A549 (cell line): ENCODE data around the gene CFAP46.

Experiments
- EP300 ChIP-seq, 2 experiments: fragments of >200 bp; sonication (Bioruptor Twin); formaldehyde crosslinking; IDR thresholded peaks; 2 replicates in 1 of 2; 3 replicates in 1 of 2; pipeline ENCODE4 v1.6.1; 2016 to 2017
- ESRRA ChIP-seq: fragments of 150-350 bp; IDR thresholded peaks from 2 replicates; pipeline ENCODE4 v1.6.1; 2014; ENCODE audit warnings: mild to moderate bottlenecking, low read length, borderline replicate concordance
- HDAC2 ChIP-seq: fragments of 200-600 bp; sonication (generic); IDR thresholded peaks from 2 replicates; pipeline ENCODE4 v1.6.1; 2016
- NFE2L2 ChIP-seq: fragments of 150-350 bp; conservative IDR thresholded peaks from 2 replicates; pipeline ENCODE4 v1.6.1; 2014; ENCODE audit warnings: low read length
- SMC3 ChIP-seq: fragments of >200 bp; sonication (Bioruptor Twin); formaldehyde crosslinking; IDR thresholded peaks from 3 replicates; pipeline ENCODE4 v1.6.1; 2018; ENCODE audit warnings: inconsistent platforms
- TP53 ChIP-seq: fragments of 250-450 bp; sonication (Bioruptor Pico); IDR thresholded peaks from 2 replicates; pipeline ENCODE4 v1.5.0; 2021; ENCODE audit warnings: mild to moderate bottlenecking, moderate library complexity
- TF ChIP-seq, protein P1 (sequence below): fragments of >200 bp; sonication (Bioruptor Twin); formaldehyde crosslinking; IDR thresholded peaks from 3 replicates; pipeline ENCODE4 v1.5.1; 2016
- TF ChIP-seq, protein P2 (sequence below): IDR thresholded peaks from 2 replicates; pipeline ENCODE4 v1.6.1; 2012
- TF ChIP-seq, protein P3 (sequence below): fragments of 200-600 bp; sonication (generic); IDR thresholded peaks from 2 replicates; pipeline ENCODE4 v1.6.1; 2016; ENCODE audit warnings: antibody characterized with exemption, mild to moderate bottlenecking, moderate library complexity
- TF ChIP-seq, protein P4 (sequence below): fragments of >200 bp; sonication (Bioruptor Twin); formaldehyde crosslinking; IDR thresholded peaks from 2 replicates; pipeline ENCODE4 v1.6.1; 2016

DNA sequence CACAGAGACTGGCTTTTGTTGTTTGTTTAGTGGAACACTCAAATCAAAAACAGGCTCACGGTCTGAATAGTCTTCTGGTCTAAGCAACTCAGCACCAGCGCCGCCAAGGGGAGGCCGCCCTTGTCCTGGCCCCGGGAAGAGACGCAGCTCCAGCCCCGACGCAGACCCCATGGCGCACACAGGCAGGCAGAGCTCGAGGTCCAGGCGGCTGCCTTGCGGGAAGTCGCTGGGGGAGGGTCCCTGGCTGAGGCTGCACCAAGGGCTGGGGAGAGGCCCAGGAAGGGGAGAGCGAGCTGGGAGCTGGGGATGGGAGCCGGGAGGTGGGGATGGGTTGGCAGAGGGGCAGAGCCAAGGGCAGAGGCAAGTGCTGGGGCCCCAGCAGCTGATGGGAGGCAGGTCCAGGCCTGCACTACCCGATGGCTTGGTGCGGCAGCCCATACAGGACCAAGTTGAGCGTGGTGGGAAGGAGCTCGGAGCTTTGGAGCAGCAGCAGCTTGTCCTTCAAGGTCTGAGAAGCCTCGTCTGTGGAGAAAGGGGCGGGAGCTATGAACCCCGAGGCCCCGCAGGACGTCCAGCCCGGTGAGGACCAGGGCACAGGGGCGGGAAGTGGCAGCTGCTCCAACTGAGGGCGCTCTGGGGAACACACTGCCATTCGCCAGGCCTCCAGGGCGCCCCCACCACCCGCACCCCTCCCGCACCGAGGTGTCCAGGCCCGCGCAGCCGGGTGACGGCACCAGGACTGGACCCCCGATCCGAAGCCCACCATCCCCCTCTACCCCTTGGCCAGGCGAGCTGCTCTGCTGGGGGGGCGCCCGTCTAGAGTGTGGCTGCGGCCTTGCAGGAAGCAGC lies 133.8 kb downstream of the CFAP46 start:
- TF ChIP-seq, protein P1, sequence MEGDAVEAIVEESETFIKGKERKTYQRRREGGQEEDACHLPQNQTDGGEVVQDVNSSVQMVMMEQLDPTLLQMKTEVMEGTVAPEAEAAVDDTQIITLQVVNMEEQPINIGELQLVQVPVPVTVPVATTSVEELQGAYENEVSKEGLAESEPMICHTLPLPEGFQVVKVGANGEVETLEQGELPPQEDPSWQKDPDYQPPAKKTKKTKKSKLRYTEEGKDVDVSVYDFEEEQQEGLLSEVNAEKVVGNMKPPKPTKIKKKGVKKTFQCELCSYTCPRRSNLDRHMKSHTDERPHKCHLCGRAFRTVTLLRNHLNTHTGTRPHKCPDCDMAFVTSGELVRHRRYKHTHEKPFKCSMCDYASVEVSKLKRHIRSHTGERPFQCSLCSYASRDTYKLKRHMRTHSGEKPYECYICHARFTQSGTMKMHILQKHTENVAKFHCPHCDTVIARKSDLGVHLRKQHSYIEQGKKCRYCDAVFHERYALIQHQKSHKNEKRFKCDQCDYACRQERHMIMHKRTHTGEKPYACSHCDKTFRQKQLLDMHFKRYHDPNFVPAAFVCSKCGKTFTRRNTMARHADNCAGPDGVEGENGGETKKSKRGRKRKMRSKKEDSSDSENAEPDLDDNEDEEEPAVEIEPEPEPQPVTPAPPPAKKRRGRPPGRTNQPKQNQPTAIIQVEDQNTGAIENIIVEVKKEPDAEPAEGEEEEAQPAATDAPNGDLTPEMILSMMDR: no peak
- TF ChIP-seq EP300 (IDR thresholded peaks at IDR 0.05) (no peak), SMC3 (no peak), TP53 (CRISPR knock-in tag) (no peak), NFE2L2 (no peak), ESRRA (no peak), HDAC2 (no peak)
- TF ChIP-seq, protein P2, sequence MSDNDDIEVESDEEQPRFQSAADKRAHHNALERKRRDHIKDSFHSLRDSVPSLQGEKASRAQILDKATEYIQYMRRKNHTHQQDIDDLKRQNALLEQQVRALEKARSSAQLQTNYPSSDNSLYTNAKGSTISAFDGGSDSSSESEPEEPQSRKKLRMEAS: no peak
- TF ChIP-seq, protein P3, sequence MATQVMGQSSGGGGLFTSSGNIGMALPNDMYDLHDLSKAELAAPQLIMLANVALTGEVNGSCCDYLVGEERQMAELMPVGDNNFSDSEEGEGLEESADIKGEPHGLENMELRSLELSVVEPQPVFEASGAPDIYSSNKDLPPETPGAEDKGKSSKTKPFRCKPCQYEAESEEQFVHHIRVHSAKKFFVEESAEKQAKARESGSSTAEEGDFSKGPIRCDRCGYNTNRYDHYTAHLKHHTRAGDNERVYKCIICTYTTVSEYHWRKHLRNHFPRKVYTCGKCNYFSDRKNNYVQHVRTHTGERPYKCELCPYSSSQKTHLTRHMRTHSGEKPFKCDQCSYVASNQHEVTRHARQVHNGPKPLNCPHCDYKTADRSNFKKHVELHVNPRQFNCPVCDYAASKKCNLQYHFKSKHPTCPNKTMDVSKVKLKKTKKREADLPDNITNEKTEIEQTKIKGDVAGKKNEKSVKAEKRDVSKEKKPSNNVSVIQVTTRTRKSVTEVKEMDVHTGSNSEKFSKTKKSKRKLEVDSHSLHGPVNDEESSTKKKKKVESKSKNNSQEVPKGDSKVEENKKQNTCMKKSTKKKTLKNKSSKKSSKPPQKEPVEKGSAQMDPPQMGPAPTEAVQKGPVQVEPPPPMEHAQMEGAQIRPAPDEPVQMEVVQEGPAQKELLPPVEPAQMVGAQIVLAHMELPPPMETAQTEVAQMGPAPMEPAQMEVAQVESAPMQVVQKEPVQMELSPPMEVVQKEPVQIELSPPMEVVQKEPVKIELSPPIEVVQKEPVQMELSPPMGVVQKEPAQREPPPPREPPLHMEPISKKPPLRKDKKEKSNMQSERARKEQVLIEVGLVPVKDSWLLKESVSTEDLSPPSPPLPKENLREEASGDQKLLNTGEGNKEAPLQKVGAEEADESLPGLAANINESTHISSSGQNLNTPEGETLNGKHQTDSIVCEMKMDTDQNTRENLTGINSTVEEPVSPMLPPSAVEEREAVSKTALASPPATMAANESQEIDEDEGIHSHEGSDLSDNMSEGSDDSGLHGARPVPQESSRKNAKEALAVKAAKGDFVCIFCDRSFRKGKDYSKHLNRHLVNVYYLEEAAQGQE: no peak
- TF ChIP-seq, protein P4, sequence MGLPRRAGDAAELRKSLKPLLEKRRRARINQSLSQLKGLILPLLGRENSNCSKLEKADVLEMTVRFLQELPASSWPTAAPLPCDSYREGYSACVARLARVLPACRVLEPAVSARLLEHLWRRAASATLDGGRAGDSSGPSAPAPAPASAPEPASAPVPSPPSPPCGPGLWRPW: no peak
